ENCODE results near the gene SAP30BP.

DNA sequence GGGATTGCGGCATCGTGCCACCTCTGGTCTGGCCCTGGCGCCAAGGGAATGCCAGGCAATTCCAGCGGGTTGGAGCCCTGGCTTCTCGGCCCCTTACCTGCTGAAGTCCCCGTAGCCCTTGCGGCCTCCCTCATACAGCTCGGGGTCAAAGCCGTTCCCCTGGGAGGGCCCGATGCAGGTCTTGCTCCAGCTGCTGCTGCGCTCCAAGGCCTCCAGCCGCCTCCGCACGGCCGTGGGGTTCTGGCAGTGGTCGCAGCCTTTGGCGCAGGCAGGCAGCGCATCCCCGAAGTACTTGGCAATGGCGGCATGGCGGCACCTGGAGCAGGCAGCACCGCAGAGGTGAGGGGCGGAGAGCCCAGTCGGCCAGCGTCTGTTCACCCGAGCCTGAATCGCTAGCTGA is 35.8 kb upstream of the SAP30BP start:
- no peak for TF ChIP-seq POLR2AphosphoS5 (IDR thresholded peaks at IDR 0.05; ENCODE audit: low read depth)
- TF ChIP-seq EZH2phosphoT487 (IDR thresholded peaks at IDR 0.05; ENCODE audit: unreplicated experiment), result no peak
- no peak for TF ChIP-seq STAT1 (IDR thresholded peaks at IDR 0.05; ENCODE audit: unreplicated experiment)
- TF ChIP-seq CTCF (conservative IDR thresholded peaks at IDR 0.05; ENCODE audit: low read depth in 2 of 2), result no peak
- TF ChIP-seq, protein P1, sequence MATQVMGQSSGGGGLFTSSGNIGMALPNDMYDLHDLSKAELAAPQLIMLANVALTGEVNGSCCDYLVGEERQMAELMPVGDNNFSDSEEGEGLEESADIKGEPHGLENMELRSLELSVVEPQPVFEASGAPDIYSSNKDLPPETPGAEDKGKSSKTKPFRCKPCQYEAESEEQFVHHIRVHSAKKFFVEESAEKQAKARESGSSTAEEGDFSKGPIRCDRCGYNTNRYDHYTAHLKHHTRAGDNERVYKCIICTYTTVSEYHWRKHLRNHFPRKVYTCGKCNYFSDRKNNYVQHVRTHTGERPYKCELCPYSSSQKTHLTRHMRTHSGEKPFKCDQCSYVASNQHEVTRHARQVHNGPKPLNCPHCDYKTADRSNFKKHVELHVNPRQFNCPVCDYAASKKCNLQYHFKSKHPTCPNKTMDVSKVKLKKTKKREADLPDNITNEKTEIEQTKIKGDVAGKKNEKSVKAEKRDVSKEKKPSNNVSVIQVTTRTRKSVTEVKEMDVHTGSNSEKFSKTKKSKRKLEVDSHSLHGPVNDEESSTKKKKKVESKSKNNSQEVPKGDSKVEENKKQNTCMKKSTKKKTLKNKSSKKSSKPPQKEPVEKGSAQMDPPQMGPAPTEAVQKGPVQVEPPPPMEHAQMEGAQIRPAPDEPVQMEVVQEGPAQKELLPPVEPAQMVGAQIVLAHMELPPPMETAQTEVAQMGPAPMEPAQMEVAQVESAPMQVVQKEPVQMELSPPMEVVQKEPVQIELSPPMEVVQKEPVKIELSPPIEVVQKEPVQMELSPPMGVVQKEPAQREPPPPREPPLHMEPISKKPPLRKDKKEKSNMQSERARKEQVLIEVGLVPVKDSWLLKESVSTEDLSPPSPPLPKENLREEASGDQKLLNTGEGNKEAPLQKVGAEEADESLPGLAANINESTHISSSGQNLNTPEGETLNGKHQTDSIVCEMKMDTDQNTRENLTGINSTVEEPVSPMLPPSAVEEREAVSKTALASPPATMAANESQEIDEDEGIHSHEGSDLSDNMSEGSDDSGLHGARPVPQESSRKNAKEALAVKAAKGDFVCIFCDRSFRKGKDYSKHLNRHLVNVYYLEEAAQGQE (IDR thresholded peaks at IDR 0.05; ENCODE audit: unreplicated experiment), result no peak

Data from GM23338 (cell line).